WTC11 (cell line): ENCODE data around the gene ZDHHC24. TPM values are rescaled to one million over a fixed set of nuclear protein-coding genes. Genes with fewer than 3 reads are reported as not detected.

Experiments used
- ATAC-seq: fragments of 200-7000 bp; cut with Tn5 transposase; 2 replicates; pipeline ENCODE4 v1.10.0; 2021; ENCODE audit warnings: mild to moderate bottlenecking, moderate library complexity
- CTCF ChIA-PET: fragments of 300-600 bp; sonication (Branson Sonifier 250); formaldehyde crosslinking; loops from one replicate; lab custom pipeline; 2021; ENCODE audit warnings: antibody characterized with exemption; lab: Charles Lee
- POLR2A ChIA-PET: fragments of 350-600 bp; sonication (Branson Sonifier 250); formaldehyde crosslinking; loops from one replicate; lab custom pipeline; 2021; ENCODE audit warnings: antibody characterized with exemption; lab: Charles Lee
- DNase-seq: peaks from one replicate; pipeline ENCODE4 v3.0.0; 2021; ENCODE audit warnings: low spot score
- H3K27ac Mint-ChIP-seq: 2 replicates; pipeline ENCODE4 v1.8.0; 2021; ENCODE audit warnings: mixed read lengths
- H3K27me3 Mint-ChIP-seq: 2 replicates; pipeline ENCODE4 v1.8.0; 2021; ENCODE audit warnings: low read depth, mild to moderate bottlenecking, moderate library complexity, mixed read lengths
- H3K36me3 Mint-ChIP-seq: 2 replicates; pipeline ENCODE4 v1.8.0; 2021; ENCODE audit warnings: mixed read lengths
- H3K4me1 Mint-ChIP-seq: 2 replicates; pipeline ENCODE4 v1.8.0; 2022; ENCODE audit warnings: mixed read lengths
- H3K4me3 Mint-ChIP-seq: 2 replicates; pipeline ENCODE4 v1.8.0; 2021; ENCODE audit warnings: mild to moderate bottlenecking, moderate library complexity, mixed read lengths
- H3K9me3 Mint-ChIP-seq: 2 replicates; pipeline ENCODE4 v1.8.0; 2021; ENCODE audit warnings: mixed read lengths
- CBFB ChIP-seq: sonication (generic); formaldehyde crosslinking; IDR thresholded peaks from 2 replicates; pipeline ENCODE4 v1.8.1; 2022; ENCODE audit warnings: mild to moderate bottlenecking, low read depth, missing genetic modification reagents
- FOXK1 ChIP-seq: sonication (generic); formaldehyde crosslinking; IDR thresholded peaks from 2 replicates; pipeline ENCODE4 v1.8.0; 2022; ENCODE audit warnings: mild to moderate bottlenecking, moderate library complexity, missing genetic modification reagents
- FOXP4 ChIP-seq: sonication (generic); formaldehyde crosslinking; IDR thresholded peaks from 2 replicates; pipeline ENCODE4 v1.8.0; 2022; ENCODE audit warnings: mild to moderate bottlenecking, missing genetic modification reagents
- GTF2I ChIP-seq: fragments of 250-450 bp; sonication (Bioruptor Pico); conservative IDR thresholded peaks from 2 replicates; pipeline ENCODE4 v1.4.0; 2021; ENCODE audit warnings: mild to moderate bottlenecking
- JUN ChIP-seq: sonication (generic); formaldehyde crosslinking; IDR thresholded peaks from 2 replicates; pipeline ENCODE4 v1.8.0; 2023; ENCODE audit warnings: mild to moderate bottlenecking, missing genetic modification reagents
- MXD4 ChIP-seq: fragments of 250-450 bp; sonication (Bioruptor Pico); IDR thresholded peaks from 2 replicates; pipeline ENCODE4 v1.8.0; 2021; ENCODE audit warnings: mild to moderate bottlenecking, moderate library complexity, borderline replicate concordance
- NFYB ChIP-seq: sonication (generic); formaldehyde crosslinking; conservative IDR thresholded peaks from 2 replicates; pipeline ENCODE4 v1.8.0; 2022; ENCODE audit warnings: low read depth, missing genetic modification reagents
- SOX15 ChIP-seq: fragments of 250-450 bp; sonication (Bioruptor Pico); IDR thresholded peaks from 2 replicates; pipeline ENCODE4 v1.9.0; 2021; ENCODE audit warnings: mild to moderate bottlenecking
- TEAD4 ChIP-seq: sonication (generic); formaldehyde crosslinking; IDR thresholded peaks from 2 replicates; pipeline ENCODE4 v1.8.0; 2022; ENCODE audit warnings: mild to moderate bottlenecking, missing genetic modification reagents
- ZNF232 ChIP-seq: sonication (generic); formaldehyde crosslinking; IDR thresholded peaks from 2 replicates; pipeline ENCODE4 v1.8.0; 2022; ENCODE audit warnings: mild to moderate bottlenecking, missing genetic modification reagents
- ZNF423 ChIP-seq: fragments of 250-450 bp; sonication (Bioruptor Pico); IDR thresholded peaks from 2 replicates; pipeline ENCODE4 v2.1.2; 2022; ENCODE audit warnings: mild to moderate bottlenecking, moderate library complexity
- ZNF532 ChIP-seq: fragments of 250-450 bp; sonication (Bioruptor Pico); IDR thresholded peaks from 2 replicates; pipeline ENCODE4 v1.9.0; 2021; ENCODE audit warnings: mild to moderate bottlenecking, borderline replicate concordance
- total RNA-seq: library from RNA; stranded (reverse); gene quantifications from 3 replicates; pipeline ENCODE4 v1.2.3, GENCODE V29; 2021
- TF ChIP-seq, protein P1 (sequence below): sonication (generic); formaldehyde crosslinking; IDR thresholded peaks from 2 replicates; pipeline ENCODE4 v1.8.1; 2022; ENCODE audit warnings: low read depth, missing genetic modification reagents, borderline replicate concordance
- TF ChIP-seq, protein P2 (sequence below): sonication (generic); formaldehyde crosslinking; IDR thresholded peaks from 2 replicates; pipeline ENCODE4 v1.8.0; 2022; ENCODE audit warnings: mild to moderate bottlenecking, missing genetic modification reagents
- TF ChIP-seq, protein P3 (sequence below): sonication (generic); formaldehyde crosslinking; IDR thresholded peaks from 2 replicates; pipeline ENCODE4 v1.8.0; 2023; ENCODE audit warnings: missing genetic modification reagents, mild to moderate bottlenecking, borderline replicate concordance

Gene ZDHHC24
- total RNA-seq, 1 experiment from 2014 or later, result 14.8 TPM

DNA sequence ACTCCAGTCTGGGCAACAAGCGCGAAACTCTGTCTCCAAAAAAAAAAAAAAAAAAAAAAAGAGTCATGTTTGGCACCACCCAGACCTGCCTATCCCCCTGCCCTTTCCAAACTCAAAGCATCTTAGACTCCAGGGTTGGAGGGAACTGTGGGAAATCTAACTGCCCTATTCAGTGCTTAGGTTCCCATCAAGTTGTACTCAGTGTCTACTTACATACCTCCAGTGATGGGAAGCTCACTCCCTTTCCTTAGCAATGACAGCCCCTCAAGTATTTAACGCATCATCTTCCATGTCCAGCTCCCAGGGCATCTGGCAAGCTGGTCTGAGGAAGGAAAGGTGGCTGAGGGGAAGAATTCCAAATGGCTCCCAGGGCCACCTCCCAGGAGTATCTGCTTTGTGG lies 3.8 kb upstream of the ZDHHC24 start:
- POLR2A ChIA-PET, result no interaction called here
- TF ChIP-seq ZNF532 (CRISPR knock-in tag), result no peak
- TF ChIP-seq JUN (CRISPR knock-in tag), result no peak
- TF ChIP-seq MXD4, result no peak
- TF ChIP-seq FOXP4 (CRISPR knock-in tag), result no peak
- H3K36me3 Mint-ChIP-seq, result no peaks in the 10 kb centered on the region; the same call in 1 of the 2 replicates
- H3K4me1 Mint-ChIP-seq, result peaks cover 29% of the 10 kb centered on the region
- H3K27me3 Mint-ChIP-seq, result no peaks in the 10 kb centered on the region
- ATAC-seq, result no peak
- CTCF ChIA-PET, result interaction anchor here (0.7 to 1.0 kb wide), 2 partner anchors 43 to 303 kb away, joined by 3 read pairs; partner anchors contain the start of gene CCDC87
- no peak for DNase-seq
- no peaks in the 10 kb centered on the region for H3K9me3 Mint-ChIP-seq
- no peak overlapping the region for H3K4me3 Mint-ChIP-seq
- no peak overlapping the region for H3K27ac Mint-ChIP-seq

GRCh38 chr11:66548774-66549630 lies 3.2 kb upstream of the ZDHHC24 start:
- no peak for ATAC-seq
- Mint-ChIP-seq H3K36me3 (no peaks in the 10 kb centered on the region; the same call in 1 of the 2 replicates), H3K27ac (peak overlapping the region; percentile 49), H3K4me1 (peaks cover 34% of the 10 kb centered on the region), H3K9me3 (no peaks in the 10 kb centered on the region), H3K4me3 (peak overlapping the region; percentile 20), H3K27me3 (no peaks in the 10 kb centered on the region)
- POLR2A ChIA-PET, result interaction anchor here (0.9 kb wide), 1 partner anchor 129 kb away, joined by 3 read pairs; the partner anchor contains the start of gene RBM4B
- no peak for DNase-seq
- CTCF ChIA-PET, result interaction anchor here (0.7 to 1.0 kb wide), 3 partner anchors 43 to 473 kb away, joined by 3 to 4 read pairs (median 3); partner anchors contain the start of gene CCDC87
- TF ChIP-seq FOXK1 (CRISPR knock-in tag) (no peak), ZNF423 (no peak), CBFB (CRISPR knock-in tag) (no peak), JUN (CRISPR knock-in tag) (no peak), NFYB (CRISPR knock-in tag) (no peak), SOX15 (CRISPR knock-in tag) (no peak), TEAD4 (CRISPR knock-in tag) (no peak), GTF2I (CRISPR knock-in tag) (no peak), ZNF232 (no peak)
- TF ChIP-seq, protein P1, sequence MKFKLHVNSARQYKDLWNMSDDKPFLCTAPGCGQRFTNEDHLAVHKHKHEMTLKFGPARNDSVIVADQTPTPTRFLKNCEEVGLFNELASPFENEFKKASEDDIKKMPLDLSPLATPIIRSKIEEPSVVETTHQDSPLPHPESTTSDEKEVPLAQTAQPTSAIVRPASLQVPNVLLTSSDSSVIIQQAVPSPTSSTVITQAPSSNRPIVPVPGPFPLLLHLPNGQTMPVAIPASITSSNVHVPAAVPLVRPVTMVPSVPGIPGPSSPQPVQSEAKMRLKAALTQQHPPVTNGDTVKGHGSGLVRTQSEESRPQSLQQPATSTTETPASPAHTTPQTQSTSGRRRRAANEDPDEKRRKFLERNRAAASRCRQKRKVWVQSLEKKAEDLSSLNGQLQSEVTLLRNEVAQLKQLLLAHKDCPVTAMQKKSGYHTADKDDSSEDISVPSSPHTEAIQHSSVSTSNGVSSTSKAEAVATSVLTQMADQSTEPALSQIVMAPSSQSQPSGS (CRISPR knock-in tag), result no peak
- TF ChIP-seq, protein P2, sequence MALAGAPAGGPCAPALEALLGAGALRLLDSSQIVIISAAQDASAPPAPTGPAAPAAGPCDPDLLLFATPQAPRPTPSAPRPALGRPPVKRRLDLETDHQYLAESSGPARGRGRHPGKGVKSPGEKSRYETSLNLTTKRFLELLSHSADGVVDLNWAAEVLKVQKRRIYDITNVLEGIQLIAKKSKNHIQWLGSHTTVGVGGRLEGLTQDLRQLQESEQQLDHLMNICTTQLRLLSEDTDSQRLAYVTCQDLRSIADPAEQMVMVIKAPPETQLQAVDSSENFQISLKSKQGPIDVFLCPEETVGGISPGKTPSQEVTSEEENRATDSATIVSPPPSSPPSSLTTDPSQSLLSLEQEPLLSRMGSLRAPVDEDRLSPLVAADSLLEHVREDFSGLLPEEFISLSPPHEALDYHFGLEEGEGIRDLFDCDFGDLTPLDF (CRISPR knock-in tag), result no peak
- TF ChIP-seq, protein P3, sequence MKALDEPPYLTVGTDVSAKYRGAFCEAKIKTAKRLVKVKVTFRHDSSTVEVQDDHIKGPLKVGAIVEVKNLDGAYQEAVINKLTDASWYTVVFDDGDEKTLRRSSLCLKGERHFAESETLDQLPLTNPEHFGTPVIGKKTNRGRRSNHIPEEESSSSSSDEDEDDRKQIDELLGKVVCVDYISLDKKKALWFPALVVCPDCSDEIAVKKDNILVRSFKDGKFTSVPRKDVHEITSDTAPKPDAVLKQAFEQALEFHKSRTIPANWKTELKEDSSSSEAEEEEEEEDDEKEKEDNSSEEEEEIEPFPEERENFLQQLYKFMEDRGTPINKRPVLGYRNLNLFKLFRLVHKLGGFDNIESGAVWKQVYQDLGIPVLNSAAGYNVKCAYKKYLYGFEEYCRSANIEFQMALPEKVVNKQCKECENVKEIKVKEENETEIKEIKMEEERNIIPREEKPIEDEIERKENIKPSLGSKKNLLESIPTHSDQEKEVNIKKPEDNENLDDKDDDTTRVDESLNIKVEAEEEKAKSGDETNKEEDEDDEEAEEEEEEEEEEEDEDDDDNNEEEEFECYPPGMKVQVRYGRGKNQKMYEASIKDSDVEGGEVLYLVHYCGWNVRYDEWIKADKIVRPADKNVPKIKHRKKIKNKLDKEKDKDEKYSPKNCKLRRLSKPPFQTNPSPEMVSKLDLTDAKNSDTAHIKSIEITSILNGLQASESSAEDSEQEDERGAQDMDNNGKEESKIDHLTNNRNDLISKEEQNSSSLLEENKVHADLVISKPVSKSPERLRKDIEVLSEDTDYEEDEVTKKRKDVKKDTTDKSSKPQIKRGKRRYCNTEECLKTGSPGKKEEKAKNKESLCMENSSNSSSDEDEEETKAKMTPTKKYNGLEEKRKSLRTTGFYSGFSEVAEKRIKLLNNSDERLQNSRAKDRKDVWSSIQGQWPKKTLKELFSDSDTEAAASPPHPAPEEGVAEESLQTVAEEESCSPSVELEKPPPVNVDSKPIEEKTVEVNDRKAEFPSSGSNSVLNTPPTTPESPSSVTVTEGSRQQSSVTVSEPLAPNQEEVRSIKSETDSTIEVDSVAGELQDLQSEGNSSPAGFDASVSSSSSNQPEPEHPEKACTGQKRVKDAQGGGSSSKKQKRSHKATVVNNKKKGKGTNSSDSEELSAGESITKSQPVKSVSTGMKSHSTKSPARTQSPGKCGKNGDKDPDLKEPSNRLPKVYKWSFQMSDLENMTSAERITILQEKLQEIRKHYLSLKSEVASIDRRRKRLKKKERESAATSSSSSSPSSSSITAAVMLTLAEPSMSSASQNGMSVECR (CRISPR knock-in tag), result no peak
